Right cardiac atrium (tissue), 5 donors: ENCODE measurements around the gene MVD. TPM values are rescaled to one million over a fixed set of nuclear protein-coding genes. Genes with fewer than 3 reads are reported as not detected.

ENCODE experiments used
- ATAC-seq, 2 donors: fragments of 200-7000 bp; cut with Tn5 transposase; one replicate each; pipeline versions ENCODE4 v1.8.0 to v1.9.1; 2020; ENCODE audit warnings: moderate library complexity in 2 of 2, mild to moderate bottlenecking in 1 of 2
- DNase-seq, 3 donors: peaks; one replicate each; pipeline ENCODE4 v3.0.0-alpha.2; 2020
- H3K27ac ChIP-seq: one replicate; pipeline ENCODE4 v1.5.1; 2013; ENCODE audit warnings: mild to moderate bottlenecking, low read length, control low read depth, moderate library complexity
- H3K27me3 ChIP-seq: one replicate; pipeline ENCODE4 v1.6.1; 2013; ENCODE audit not compliant: control insufficient read depth, insufficient read depth
- H3K4me1 ChIP-seq: one replicate; pipeline ENCODE4 v1.6.1; 2013; ENCODE audit warnings: low read length; ENCODE audit not compliant: control insufficient read depth, insufficient read depth
- H3K4me3 ChIP-seq: one replicate; pipeline ENCODE4 v1.5.1; 2013; ENCODE audit warnings: low read length, control low read depth
- H3K9me3 ChIP-seq: one replicate; pipeline ENCODE4 v1.6.1; 2013; ENCODE audit warnings: low read length; ENCODE audit not compliant: control insufficient read depth
- WGBS: extraction: QIAGEN DNeasy Blood & Tissue Kit; methylation state at CpG from one replicate; pipeline ENCODE4 v1.1.7; 2013; 5-methylcytosine and 5-hydroxymethylcytosine counted together
- intact Hi-C, 4 donors: fragments of 100-400 bp; cut with DNase I; formaldehyde crosslinking; loops; one replicate each; pipeline versions ENCODE4 v1.11.0 to v1.14.0; 2022 to 2023
- long read RNA-seq, 4 donors: library from polyadenylated mRNA; unstranded; transcript quantifications; one replicate each; pipeline ENCODE4 v2.0.0, GENCODE V29; 2020 to 2021
- polyA plus RNA-seq: library from polyadenylated mRNA; stranded (reverse); fragments of 200-250 nt; gene quantifications from one replicate; pipeline ENCODE4 v1.2.3, GENCODE V29; 2013
- total RNA-seq, 4 donors: library from RNA; stranded (reverse); fragmentation: NEBNext Ultra II Directional; extraction: Animal tissue kit (Norgen Biotek cat#: 25700); gene quantifications; one replicate each; pipeline ENCODE4 v1.2.1, GENCODE V29; 2021
- donor health status: healthy with polysubstance abuse.
- donor health status: DM: no; HTN: yes; CAD: no.
- donor health status: DM: no; HTN: no; CAD: no.
- donor health status: DM: no; HTN: yes; CAD: no; lungs with severe emphysema.
- donor health status: DM: yes; HTN: yes; CAD: no.

The MVD gene
- 10 to 100 TPM; 29.8 to 32.0 (median 31.2) TPM for total RNA-seq
- polyA plus RNA-seq: 35.9 TPM
- long read RNA-seq, donor 1, transcript MVD-201 (10 exons, 1,823 nt): major isoform, 71 of 115 reads
- long read RNA-seq, donor 1, partial matches to known transcripts: 6 of 115 reads
- long read RNA-seq, donor 1, other reads (novel, unspliced or antisense): 30 of 115 reads
- long read RNA-seq, donor 2, transcript MVD-201 (10 exons, 1,823 nt): major isoform, 27 of 50 reads
- long read RNA-seq, donor 2, partial matches to known transcripts: 8 of 50 reads
- long read RNA-seq, donor 2, other reads (novel, unspliced or antisense): 14 of 50 reads
- long read RNA-seq, donor 3, transcript MVD-201 (10 exons, 1,823 nt): major isoform, 197 of 312 reads
- long read RNA-seq, donor 3, partial matches to known transcripts: 31 of 312 reads
- long read RNA-seq, donor 3, other reads (novel, unspliced or antisense): 79 of 312 reads
- long read RNA-seq, donor 4, transcript MVD-201 (10 exons, 1,823 nt): major isoform, 24 of 43 reads
- long read RNA-seq, donor 4, partial matches to known transcripts: 2 of 43 reads
- long read RNA-seq, donor 4, other reads (novel, unspliced or antisense): 12 of 43 reads

- intact Hi-C loops: no loop called here
- Histone ChIP-seq H3K27me3 (no peaks in the 10 kb centered on the region), H3K27ac (peak within 1 kb of the TSS; percentile 46), H3K9me3 (no peaks in the 10 kb centered on the region), H3K4me1 (peaks cover 3% of the 10 kb centered on the region), H3K4me3 (peak within 1 kb of the TSS; percentile 61)
- ATAC-seq (peak; percentile 99), DNase-seq (peak; percentile 98 to 99 (median 99))
- WGBS: under 1% methylated on average over 88 of the region's 88 CpGs
Observed at GRCh38 chr16:88662843-88663606, at the start of gene MVD. Gene MVD, minus strand, starts transcription at chr16:88663091. Its CDS starts 11 bp downstream, at chr16:88663080.

- no peaks in the 10 kb centered on the region for H3K9me3 ChIP-seq
- intact Hi-C loops: no loop called here
- H3K4me3 ChIP-seq: no peak overlapping the region
- no peaks in the 10 kb centered on the region for H3K4me1 ChIP-seq
- no peaks in the 10 kb centered on the region for H3K27me3 ChIP-seq
- no peak overlapping the region for H3K27ac ChIP-seq
- DNase-seq (no peak), ATAC-seq (no peak)
- WGBS: 75% methylated on average over 25 of the region's 25 CpGs
Observed at GRCh38 chr16:88712362-88712979, 49.6 kb upstream of the MVD start.

GRCh38 chr16:88711750-88712340, 49.0 kb upstream of the MVD start:
- Histone ChIP-seq H3K9me3 (no peaks in the 10 kb centered on the region), H3K27ac (no peak overlapping the region), H3K4me3 (no peak overlapping the region), H3K27me3 (no peaks in the 10 kb centered on the region), H3K4me1 (peaks cover 4% of the 10 kb centered on the region)
- DNase-seq: no peak
- 78% methylated on average over 18 of the region's 18 CpGs for WGBS
- no peak for ATAC-seq
- intact Hi-C loops: no loop called here

- Histone ChIP-seq H3K9me3 (no peaks in the 10 kb centered on the region), H3K27ac (no peak overlapping the region), H3K27me3 (no peaks in the 10 kb centered on the region), H3K4me3 (no peak overlapping the region), H3K4me1 (peaks cover 4% of the 10 kb centered on the region)
- intact Hi-C loops: no loop called here
- no peak for ATAC-seq
- no peak for DNase-seq
- 72% methylated on average over 16 of the region's 16 CpGs for WGBS
Observed at GRCh38 chr16:88710556-88710955, 47.7 kb upstream of the MVD start.

GRCh38 chr16:88706965-88707826, 44.3 kb upstream of the MVD start:
- H3K4me1 ChIP-seq: peaks cover 9% of the 10 kb centered on the region
- ATAC-seq: no peak
- WGBS: 30% methylated on average over 17 of the region's 17 CpGs

GRCh38 chr16:88706229-88706964, 43.5 kb upstream of the MVD start, which contains the start of the genes CTU2 and RNF166:
Gene CTU2, plus strand, starts transcription at chr16:88706503. Its CDS starts 28 bp downstream, at chr16:88706531.
Gene RNF166, minus strand, starts transcription at chr16:88706408. Its CDS starts 83 bp downstream, at chr16:88706325.
- Histone ChIP-seq H3K4me3 (peak within 1 kb of the TSS; percentile 75), H3K4me1 (peaks cover 9% of the 10 kb centered on the region), H3K9me3 (no peaks in the 10 kb centered on the region), H3K27me3 (no peaks in the 10 kb centered on the region), H3K27ac (peak within 1 kb of the TSS; percentile 57)
- under 1% methylated on average over 86 of the region's 86 CpGs for WGBS
- peak; percentile 94 to 98 (median 97) for DNase-seq
- peak; percentile 84 to 87 for ATAC-seq
- intact Hi-C loops: no loop called here

More at GRCh38 chr16:88706965-88707826, 44.3 kb upstream of the MVD start:
- Histone ChIP-seq H3K9me3 (no peaks in the 10 kb centered on the region), H3K27ac (no peak overlapping the region), H3K27me3 (no peaks in the 10 kb centered on the region), H3K4me3 (peak overlapping the region; percentile 75)
- intact Hi-C loops: no loop called here
- DNase-seq: no peak

GRCh38 chr16:88705801-88706228, 42.9 kb upstream of the MVD start:
- Histone ChIP-seq H3K9me3 (no peaks in the 10 kb centered on the region), H3K27me3 (no peaks in the 10 kb centered on the region), H3K4me1 (peaks cover 9% of the 10 kb centered on the region), H3K27ac (peak overlapping the region; percentile 57), H3K4me3 (peak overlapping the region; percentile 75)
- DNase-seq (no peak), ATAC-seq (no peak)
- under 1% methylated on average over 57 of the region's 57 CpGs for WGBS
- intact Hi-C loops: no loop called here

GRCh38 chr16:88705076-88705684, 42.3 kb upstream of the MVD start:
- intact Hi-C loops: no loop called here
- Histone ChIP-seq H3K27me3 (no peaks in the 10 kb centered on the region), H3K9me3 (no peaks in the 10 kb centered on the region), H3K27ac (peak overlapping the region; percentile 32), H3K4me1 (peaks cover 9% of the 10 kb centered on the region), H3K4me3 (peak overlapping the region; percentile 75)
- WGBS: 29% methylated on average over 9 of the region's 9 CpGs
- DNase-seq: no peak
- no peak for ATAC-seq
